ENCODE data around the gene CSF1. TPM values are rescaled to one million over a fixed set of nuclear protein-coding genes. Genes with fewer than 3 reads are reported as not detected.

The CSF1 gene
- polyA plus RNA-seq, 2 of the 4 experiments (the other 2 are of a cell fraction), result 35.1 to 36.3 TPM

- TF ChIP-seq ATOH8 (CRISPR knock-in tag; IDR thresholded peaks at IDR 0.05; ENCODE audit: low read depth) (no peak), HMGXB4 (CRISPR knock-in tag; IDR thresholded peaks at IDR 0.05; ENCODE audit: borderline replicate concordance) (no peak), TP53 (CRISPR knock-in tag; IDR thresholded peaks at IDR 0.05) (no peak)
Measured at GRCh38 chr1:109923946-109924275, 13.3 kb downstream of the CSF1 start (continued).

- CTCF ChIA-PET, result interaction anchor here (1.2 to 5.1 kb wide), 8 partner anchors 18 to 280 kb away, joined by 3 to 33 read pairs (median 4); partner anchors contain the start of gene AHCYL1
- POLR2A ChIA-PET, result no interaction called here
- peak overlapping the region in 1 of 2 experiments; percentile 88; a peak in 3 of 6 replicates for H3K27ac ChIP-seq
- TF ChIP-seq RNF2 (IDR thresholded peaks at IDR 0.05; ENCODE audit: borderline replicate concordance, low read depth), result no peak
- H3K9me3 ChIP-seq, result no peaks in the 10 kb centered on the region
- ATAC-seq, result no peak
- peaks cover 27% of the 10 kb centered on the region for H3K4me1 ChIP-seq
- no peak overlapping the region for H3K4me2 ChIP-seq
- no peak for FAIRE-seq
- no peak for DNase-seq (ENCODE audit: low read depth in 1 of 2, low spot score in 1 of 2)
- WGBS (ENCODE audit: missing lambda C conversion rate), result 89% methylated on average over 5 of the region's 5 CpGs
- no peak overlapping the region for H3K4me3 ChIP-seq
Measured at GRCh38 chr1:109924316-109924715, 13.7 kb downstream of the CSF1 start.

GRCh38 chr1:109925159-109925990 lies 14.7 kb downstream of the CSF1 start:
- Histone ChIP-seq H3K4me2 (no peak overlapping the region), H3K9me3 (no peaks in the 10 kb centered on the region), H3K4me1 (peaks cover 38% of the 10 kb centered on the region), H3K27ac (peak overlapping the region in 1 of 2 experiments; percentile 88; a peak in 3 of 6 replicates), H3K4me3 (no peak overlapping the region)
- TF ChIP-seq RCOR1 (IDR thresholded peaks at IDR 0.05; ENCODE audit: low read depth, low read length) (no peak), NPAS2 (CRISPR knock-in tag; IDR thresholded peaks at IDR 0.05; ENCODE audit: borderline replicate concordance) (no peak), HOXA7 (CRISPR knock-in tag; IDR thresholded peaks at IDR 0.05) (no peak), SREBF2 (IDR thresholded peaks at IDR 0.05) (no peak), REST (IDR thresholded peaks at IDR 0.05) (no peak), CHD4 (IDR thresholded peaks at IDR 0.05; ENCODE audit: borderline replicate concordance) (no peak), MAFK (IDR thresholded peaks at IDR 0.05; ENCODE audit: partially characterized antibody) (no peak), HES2 (IDR thresholded peaks at IDR 0.05) (no peak), TP53 (CRISPR knock-in tag; IDR thresholded peaks at IDR 0.05) (no peak)
- 98% methylated on average over 8 of the region's 8 CpGs for WGBS (ENCODE audit: missing lambda C conversion rate)
- ChIA-PET CTCF (interaction anchor here (0.6 to 5.1 kb wide), 5 partner anchors 55 to 415 kb away, joined by 3 to 33 read pairs (median 4); partner anchors contain the start of gene AHCYL1), POLR2A (no interaction called here)
- DNase-seq (ENCODE audit: low read depth in 1 of 2, low spot score in 1 of 2) (no peak), FAIRE-seq (no peak), ATAC-seq (no peak)

Data from A549 (cell line).